Progenitor cell of endocrine pancreas (in vitro differentiated cells): ENCODE data around the gene FAM200A. TPM values are rescaled to one million over a fixed set of nuclear protein-coding genes. Genes with fewer than 3 reads are reported as not detected.
"Not testable (repeated sequence)": the region's sequence is repeated elsewhere in the genome, so short reads cannot be mapped to it uniquely, and the experiment has no call there.

Source experiments
- DNase-seq: peaks from one replicate; pipeline ENCODE4 v3.0.0; 2021; ENCODE audit warnings: low spot score; ENCODE audit not compliant: unreplicated experiment
- H3K27ac Mint-ChIP-seq: 2 replicates; pipeline ENCODE4 v1.8.0; 2021; ENCODE audit warnings: mild to moderate bottlenecking, moderate library complexity, mixed read lengths
- H3K27me3 Mint-ChIP-seq: 2 replicates; pipeline ENCODE4 v1.8.0; 2021; ENCODE audit warnings: mixed read lengths
- H3K36me3 Mint-ChIP-seq: 2 replicates; pipeline ENCODE4 v1.8.0; 2022; ENCODE audit warnings: mixed read lengths; ENCODE audit not compliant: insufficient read depth
- H3K4me1 Mint-ChIP-seq: 2 replicates; pipeline ENCODE4 v1.8.0; 2021; ENCODE audit warnings: low read depth, mixed read lengths
- H3K4me3 Mint-ChIP-seq: 2 replicates; pipeline ENCODE4 v1.8.0; 2021; ENCODE audit warnings: low read depth, mild to moderate bottlenecking, moderate library complexity, mixed read lengths
- H3K9me3 Mint-ChIP-seq: 2 replicates; pipeline ENCODE4 v1.8.0; 2021; ENCODE audit warnings: low read depth, mixed read lengths
- CTCF ChIP-seq: fragments of 200-600 bp; sonication (generic); IDR thresholded peaks from one replicate; pipeline ENCODE4 v1.5.0; 2021; ENCODE audit warnings: antibody characterized with exemption, mild to moderate bottlenecking; ENCODE audit not compliant: unreplicated experiment
- total RNA-seq: library from RNA; stranded (reverse); gene quantifications from 2 replicates; pipeline ENCODE4 v1.2.1, GENCODE V29; 2021

The FAM200A gene
- total RNA-seq, 1 donor from 2014 or later, result 12.5 TPM

GRCh38 chr7:99551334-99551733 is 580 bp downstream of the FAM200A start:
- no peak for TF ChIP-seq CTCF
- peaks cover 9% of the 10 kb centered on the region for H3K4me1 Mint-ChIP-seq
- DNase-seq, result no peak
- H3K27me3 Mint-ChIP-seq, result no peaks in the 10 kb centered on the region
- H3K4me3 Mint-ChIP-seq, result peak overlapping the region; percentile 92
- peaks cover 17% of the 10 kb centered on the region for H3K9me3 Mint-ChIP-seq
- H3K27ac Mint-ChIP-seq, result peak overlapping the region; percentile 75
- H3K36me3 Mint-ChIP-seq, result peaks cover 45% of the 10 kb centered on the region

GRCh38 chr7:99549545-99549944 is 2.4 kb downstream of the FAM200A start:
- H3K27me3 Mint-ChIP-seq, DNase-seq, H3K4me3 Mint-ChIP-seq, H3K27ac Mint-ChIP-seq, H3K4me1 Mint-ChIP-seq: not testable (repeated sequence)
- peaks cover 43% of the 10 kb centered on the region for H3K36me3 Mint-ChIP-seq
- peaks cover 17% of the 10 kb centered on the region for H3K9me3 Mint-ChIP-seq

GRCh38 chr7:99545308-99545707 is 6.6 kb downstream of the FAM200A start:
- H3K36me3 Mint-ChIP-seq, result peaks cover 67% of the 10 kb centered on the region
- not testable (repeated sequence) for DNase-seq, H3K4me1 Mint-ChIP-seq, H3K27ac Mint-ChIP-seq, H3K27me3 Mint-ChIP-seq, H3K4me3 Mint-ChIP-seq
- H3K9me3 Mint-ChIP-seq, result peaks cover 32% of the 10 kb centered on the region

- no peak for DNase-seq
- peaks cover 29% of the 10 kb centered on the region for H3K9me3 Mint-ChIP-seq
- H3K36me3 Mint-ChIP-seq, result peaks cover 56% of the 10 kb centered on the region
- no peak overlapping the region for H3K27ac Mint-ChIP-seq
- no peak overlapping the region for H3K4me3 Mint-ChIP-seq
- H3K4me1 Mint-ChIP-seq, result no peaks in the 10 kb centered on the region
- no peaks in the 10 kb centered on the region for H3K27me3 Mint-ChIP-seq
- no peak for TF ChIP-seq CTCF
These were observed 8.0 kb downstream of the FAM200A start for GRCh38 chr7:99543916-99544315.

GRCh38 chr7:99543081-99543671 is 8.7 kb downstream of the FAM200A start:
- Mint-ChIP-seq H3K9me3 (peaks cover 33% of the 10 kb centered on the region), H3K36me3 (peaks cover 53% of the 10 kb centered on the region)
- no peak for DNase-seq

GRCh38 chr7:99541212-99541611 is 10.7 kb downstream of the FAM200A start:
- H3K27me3 Mint-ChIP-seq, result no peaks in the 10 kb centered on the region
- no peak overlapping the region for H3K27ac Mint-ChIP-seq
- DNase-seq, result no peak
- no peak overlapping the region for H3K4me3 Mint-ChIP-seq
- H3K36me3 Mint-ChIP-seq, result peaks cover 38% of the 10 kb centered on the region
- no peaks in the 10 kb centered on the region for H3K4me1 Mint-ChIP-seq
- H3K9me3 Mint-ChIP-seq, result peaks cover 37% of the 10 kb centered on the region
- no peak for TF ChIP-seq CTCF

More at GRCh38 chr7:99543081-99543671, 8.7 kb downstream of the FAM200A start:
- no peaks in the 10 kb centered on the region for H3K4me1 Mint-ChIP-seq
- no peaks in the 10 kb centered on the region for H3K27me3 Mint-ChIP-seq
- no peak overlapping the region for H3K4me3 Mint-ChIP-seq
- no peak overlapping the region for H3K27ac Mint-ChIP-seq
- TF ChIP-seq CTCF, result no peak
